Measurements from ENCODE around the gene RHCG. TPM values are rescaled to one million over a fixed set of nuclear protein-coding genes. Genes with fewer than 3 reads are reported as not detected.

RHCG gene
- total RNA-seq (2021; ENCODE audit: unreplicated experiment) (3.0 TPM), Bru-seq, nascent RNA (percentile 37 among the genes with signal in this experiment), BruChase-seq, experiment 1, labeled RNA remaining after a 2-hour chase (percentile 40 among the genes with signal in this experiment), BruChase-seq, experiment 2, labeled RNA remaining after a 6-hour chase (percentile 37 among the genes with signal in this experiment)
- polyA plus RNA-seq (2012; ENCODE audit: insufficient read length) = 1.7 TPM
- long read RNA-seq, partial matches to known transcripts = 0 of 4 reads
- long read RNA-seq, other reads (novel, unspliced or antisense) = 2 of 4 reads

- Histone ChIP-seq H3K27ac (ENCODE audit: low read length) (peak within 1 kb of the TSS; percentile 74), H3K4me3 (ENCODE audit: low read depth in 2 of 2, low read length in 2 of 2) (peak within 1 kb of the TSS; percentile 31 to 41), H3K9me3 (ENCODE audit: control insufficient read depth, insufficient read depth, low read depth, low read length) (no peaks in the 10 kb centered on the region), H3K4me1 (ENCODE audit: control insufficient read depth, insufficient read depth, low read length) (peaks cover 29% of the 10 kb centered on the region), H3K36me3 (ENCODE audit: control insufficient read depth, insufficient read depth, low read length) (no peaks in the 10 kb centered on the region), H3K27me3 (ENCODE audit: control insufficient read depth, insufficient read depth, low read length) (no peaks in the 10 kb centered on the region)
- TF ChIP-seq REST (IDR thresholded peaks at IDR 0.05; ENCODE audit: insufficient read depth in 1 of 2, low read depth in 2 of 2, low read length in 1 of 2) (no peak), CTCF (IDR thresholded peaks at IDR 0.05) (peak; percentile 72)
- ChIA-PET POLR2A (no interaction called here), CTCF (interaction anchor here (0.6 kb wide), 1 partner anchor 12 kb away, joined by 4 read pairs; no protein-coding TSS in a partner anchor)
- no peak for DNase-seq (ENCODE audit: low read depth, low spot score)
- 0 out of 2 replicates have a peak, but pooled peaks have one; percentile 21 for ATAC-seq
- intact Hi-C loops (cut with micrococcal nuclease; ENCODE audit: unreplicated experiment) (no loop called here), in situ Hi-C loops (cut with HindIII; ENCODE audit: low pct_unique_long_range_greater_than_20kb, low sequenced_read_pairs) (no loop called here)
- BruUV-seq (replicated peaks) = no TSS peak
Observed at GRCh38 chr15:89496155-89497098, at the start of gene RHCG. Gene RHCG, minus strand, starts transcription at chr15:89496583. Its CDS starts 39 bp downstream, at chr15:89496544.

- POLR2A ChIA-PET = no interaction called here
- no TSS peak for BruUV-seq (replicated peaks)
- intact Hi-C loops (cut with micrococcal nuclease; ENCODE audit: unreplicated experiment) (no loop called here), in situ Hi-C loops (cut with HindIII; ENCODE audit: low pct_unique_long_range_greater_than_20kb, low sequenced_read_pairs) (no loop called here)
- Histone ChIP-seq H3K36me3 (ENCODE audit: control insufficient read depth, insufficient read depth, low read length) (no peaks in the 10 kb centered on the region), H3K4me1 (ENCODE audit: control insufficient read depth, insufficient read depth, low read length) (no peaks in the 10 kb centered on the region), H3K9me3 (ENCODE audit: control insufficient read depth, insufficient read depth, low read depth, low read length) (no peaks in the 10 kb centered on the region), H3K4me3 (ENCODE audit: low read depth in 2 of 2, low read length in 2 of 2) (no peak overlapping the region), H3K27ac (ENCODE audit: low read length) (no peak overlapping the region), H3K27me3 (ENCODE audit: control insufficient read depth, insufficient read depth, low read length) (no peaks in the 10 kb centered on the region)
- 0 out of 2 replicates have a peak, but pooled peaks have one; percentile 26 for ATAC-seq
- no peak for TF ChIP-seq POLR2AphosphoS5 (IDR thresholded peaks at IDR 0.05; ENCODE audit: low read depth, low read length)
- no peak for TF ChIP-seq CTCF (IDR thresholded peaks at IDR 0.05)
- TF ChIP-seq REST (IDR thresholded peaks at IDR 0.05; ENCODE audit: insufficient read depth in 1 of 2, low read depth in 2 of 2, low read length in 1 of 2) = no peak
- no peak for TF ChIP-seq SIN3A (IDR thresholded peaks at IDR 0.05; ENCODE audit: borderline replicate concordance, insufficient read depth, low read depth, low read length)
- TF ChIP-seq TCF7L2 (IDR thresholded peaks at IDR 0.05; ENCODE audit: low read depth, low read length) = no peak
- DNase-seq (ENCODE audit: low read depth, low spot score) = no peak
- CTCF ChIA-PET = no interaction called here
Observed at GRCh38 chr15:89543389-89543788, 47.0 kb upstream of the RHCG start.
